OCI-LY3 (cell line): ENCODE results near the gene CSH1.

Experiments
- CTCF ChIP-seq: fragments of 200-600, 300-600 bp; sonication (generic); IDR thresholded peaks from 2 replicates; pipeline ENCODE4 v1.5.1; 2014; ENCODE audit warnings: antibody characterized with exemption, low read length, low read depth
- EZH2phosphoT487 ChIP-seq: fragments of 200-600 bp; shearing (Covaris generic); IDR thresholded peaks from 2 replicates; pipeline ENCODE4 v1.6.1; 2018; ENCODE audit warnings: antibody characterized with exemption, mixed run types, low read depth

DNA sequence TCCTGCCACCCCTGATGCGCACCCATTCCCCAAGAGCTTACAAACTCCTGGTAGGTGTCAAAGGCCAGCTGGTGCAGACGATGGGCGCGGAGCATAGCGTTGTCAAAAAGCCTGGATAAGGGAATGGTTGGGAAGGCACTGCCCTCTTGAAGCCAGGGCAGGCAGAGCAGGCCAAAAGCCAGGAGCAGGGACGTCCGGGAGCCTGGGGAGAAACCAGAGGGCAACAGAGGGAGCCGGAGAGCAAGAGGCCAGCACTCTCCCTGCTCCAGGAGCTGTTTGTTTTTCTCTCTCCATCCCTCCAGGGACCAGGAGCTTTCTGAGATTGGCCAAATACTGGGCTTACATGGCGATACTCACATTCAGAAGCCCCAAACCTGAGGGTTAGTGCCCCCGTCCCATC, 21.9 kb upstream of the CSH1 start:
- TF ChIP-seq CTCF (no peak), EZH2phosphoT487 (no peak)
